Breast epithelium (tissue), 3 donors: ENCODE measurements around the gene RWDD2A.

Source experiments
- CTCF ChIP-seq, 3 donors: fragments of 450-650 bp; IDR thresholded peaks; one replicate each; pipeline ENCODE4 v1.5.1; 2016 to 2017; ENCODE audit warnings: antibody characterized with exemption in 3 of 3, mild to moderate bottlenecking in 3 of 3, moderate library complexity in 3 of 3
- POLR2A ChIP-seq: fragments of 450-650 bp; IDR thresholded peaks from one replicate; pipeline ENCODE4 v1.6.1; 2016; ENCODE audit warnings: antibody characterized with exemption, mild to moderate bottlenecking, moderate library complexity
- POLR2AphosphoS5 ChIP-seq, 3 donors: sonication (generic); formaldehyde crosslinking; IDR thresholded peaks; one replicate each; pipeline ENCODE4 v1.6.1; 2017; ENCODE audit warnings: antibody characterized with exemption in 3 of 3

GRCh38 chr6:83192871-83193746 is at the start of gene RWDD2A, which contains the start of gene PGM3:
- TF ChIP-seq CTCF (IDR thresholded peaks at IDR 0.05) (no peak), POLR2A (peak; percentile 50), POLR2AphosphoS5 (IDR thresholded peaks at IDR 0.05) (peak; percentile 51 to 87 (median 57))
